HG02571 (cell line): Measurements from ENCODE around the gene TRIM49D1.
"Not testable (repeated sequence)": the region's sequence is repeated elsewhere in the genome, so short reads cannot be mapped to it uniquely, and the experiment has no call there.

Experiments used
- ATAC-seq: cut with Tn5 transposase; IDR thresholded peaks from one replicate; pipeline ENCODE4 v1.9.1; 2021; ENCODE audit warnings: mild to moderate bottlenecking, moderate library complexity; ENCODE audit not compliant: unreplicated experiment

TRIM49D1 gene

GRCh38 chr11:89922195-89922660 lies at the start of gene TRIM49D1:
TRIM49D1 (minus strand) TSS chr11:89922245; CDS start chr11:89917710, 4,535 bp downstream.
- ATAC-seq = no peak

GRCh38 chr11:89965737-89966136 lies 43.7 kb upstream of the TRIM49D1 start, which contains the start of gene TRIM64:
TRIM64 (plus strand) TSS chr11:89966037; CDS start chr11:89968504, 2,467 bp downstream.
- ATAC-seq = not testable (repeated sequence)

- not testable (repeated sequence) for ATAC-seq
Observed at GRCh38 chr11:89960833-89961232, 38.8 kb upstream of the TRIM49D1 start.

GRCh38 chr11:89923764-89924163 lies 1.7 kb upstream of the TRIM49D1 start, which contains the start of gene TRIM49D2:
TRIM49D2 (plus strand) TSS chr11:89924064; CDS start chr11:89926762, 2,698 bp downstream.
- not testable (repeated sequence) for ATAC-seq

- not testable (repeated sequence) for ATAC-seq
Observed at GRCh38 chr11:89900809-89901208, 21.2 kb downstream of the TRIM49D1 start.

- ATAC-seq = not testable (repeated sequence)
Observed at GRCh38 chr11:89893245-89893644, 28.8 kb downstream of the TRIM49D1 start.

GRCh38 chr11:89877511-89877910 lies 44.5 kb downstream of the TRIM49D1 start:
- not testable (repeated sequence) for ATAC-seq

- not testable (repeated sequence) for ATAC-seq
Observed at GRCh38 chr11:89872588-89872987, 49.5 kb downstream of the TRIM49D1 start.

GRCh38 chr11:89865223-89865622 lies 56.8 kb downstream of the TRIM49D1 start:
- ATAC-seq = not testable (repeated sequence)

- ATAC-seq = not testable (repeated sequence)
Observed at GRCh38 chr11:89863906-89864704, 57.9 kb downstream of the TRIM49D1 start.
